GM21423 (cell line): ENCODE results near the gene ALG9.

Source experiments
- ATAC-seq: cut with Tn5 transposase; IDR thresholded peaks from one replicate; pipeline ENCODE4 v1.9.1; 2021; ENCODE audit warnings: mild to moderate bottlenecking, moderate library complexity; ENCODE audit not compliant: unreplicated experiment

ALG9 gene

DNA sequence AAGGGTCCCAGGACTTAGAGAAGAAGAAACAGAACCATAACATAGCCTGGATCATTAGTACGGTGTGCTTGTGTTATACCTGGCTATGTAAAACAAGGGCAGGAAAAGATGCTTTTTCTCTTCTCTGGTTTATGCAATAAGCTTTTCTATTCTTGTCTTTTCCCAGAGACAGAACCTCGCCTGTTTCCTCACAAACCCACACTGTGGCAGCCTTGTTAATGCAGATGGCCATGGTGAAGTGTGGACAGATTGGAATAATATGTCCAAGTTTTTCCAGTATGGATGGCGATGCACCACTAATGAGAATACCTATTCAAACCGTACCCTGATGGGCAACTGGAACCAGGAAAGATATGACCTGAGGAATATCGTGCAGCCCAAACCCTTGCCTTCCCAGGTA, 10.8 kb upstream of the ALG9 start:
- ATAC-seq, result no peak

DNA sequence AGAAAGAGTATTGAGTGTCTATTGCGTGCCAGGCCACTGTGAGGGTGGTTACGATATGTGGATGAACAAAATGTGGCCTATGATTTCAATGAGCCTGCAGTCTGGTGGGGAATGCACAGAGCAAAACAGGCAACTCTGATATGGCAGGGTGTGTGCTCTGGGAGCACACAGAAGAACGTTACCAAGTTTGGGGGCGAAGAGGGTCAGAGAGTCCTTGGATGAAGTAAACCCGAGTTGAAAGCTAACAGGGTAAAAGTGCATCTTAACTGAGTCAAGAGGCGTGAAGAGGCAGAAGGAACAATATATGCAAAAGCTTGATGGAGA, 8.2 kb upstream of the ALG9 start:
- no peak for ATAC-seq

DNA sequence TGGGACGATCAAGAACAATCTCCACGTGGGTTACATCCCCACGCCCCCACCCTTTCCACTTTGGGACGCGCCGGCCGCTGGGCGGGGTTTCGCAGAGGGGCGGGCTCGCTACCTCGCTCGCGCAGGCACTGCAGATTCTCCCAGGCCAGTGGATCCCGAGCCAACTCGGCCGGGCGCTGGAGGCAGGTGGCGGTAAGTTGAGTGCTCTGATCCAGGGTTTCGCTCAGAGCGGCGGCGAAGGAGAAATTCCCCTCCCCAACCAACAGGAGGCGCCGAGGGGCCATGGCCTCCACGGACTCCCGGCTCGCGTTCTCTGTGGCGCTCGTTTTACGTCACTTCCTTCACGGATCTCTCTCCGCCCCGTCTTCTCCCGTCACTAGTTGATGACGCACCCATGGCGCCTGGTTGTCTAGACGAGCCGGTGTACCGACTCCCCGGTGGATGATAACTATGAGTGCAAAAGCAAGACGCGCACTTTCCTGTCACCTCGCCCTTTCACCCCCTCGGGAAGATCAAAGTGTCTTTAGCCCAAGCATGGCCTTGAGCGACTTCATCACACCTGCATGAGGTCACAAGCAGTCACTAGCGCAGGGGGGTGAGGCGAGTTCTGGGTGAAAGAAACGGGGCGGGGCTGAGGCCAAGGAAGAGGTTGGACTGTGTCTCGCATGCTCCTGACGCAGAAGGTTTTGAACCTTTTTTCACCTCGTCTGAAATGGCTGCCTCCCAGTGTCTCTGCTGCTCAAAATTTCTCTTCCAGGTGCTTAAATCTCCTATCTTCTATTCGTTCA, 7.7 kb upstream of the ALG9 start, which contains the start of the genes CFAP68 and FDXACB1:
Gene CFAP68 (plus strand): TSS at position 693 of the 788 bp plus-strand sequence. CDS start 20 bp downstream, at position 713.
Gene FDXACB1 (minus strand): TSS at position 317 of the 788 bp plus-strand sequence. CDS start 33 bp downstream, at position 284.
- ATAC-seq, result peak; percentile 90

DNA sequence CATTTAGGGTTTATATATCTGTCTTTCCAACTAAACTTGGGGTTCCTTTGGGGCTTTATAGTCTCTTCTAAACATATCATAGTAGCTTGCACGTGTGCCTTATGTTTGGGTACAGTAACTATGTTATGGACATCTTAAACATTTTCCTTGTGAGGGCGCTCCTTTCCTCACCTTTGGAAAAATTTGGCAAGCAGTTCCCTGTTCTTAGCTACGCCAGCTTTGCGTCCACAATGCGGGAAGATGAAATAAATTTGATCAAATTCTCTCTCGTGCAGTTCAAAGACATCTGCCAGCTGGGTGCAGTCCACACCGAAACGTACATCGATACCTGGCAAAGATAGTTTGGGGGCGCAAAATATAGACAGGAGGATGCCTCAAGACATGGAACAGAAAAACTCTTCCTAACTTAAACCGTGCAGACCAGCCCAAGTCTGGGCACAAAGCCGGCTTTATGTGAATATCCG, 7.0 kb upstream of the ALG9 start:
- no peak for ATAC-seq

DNA sequence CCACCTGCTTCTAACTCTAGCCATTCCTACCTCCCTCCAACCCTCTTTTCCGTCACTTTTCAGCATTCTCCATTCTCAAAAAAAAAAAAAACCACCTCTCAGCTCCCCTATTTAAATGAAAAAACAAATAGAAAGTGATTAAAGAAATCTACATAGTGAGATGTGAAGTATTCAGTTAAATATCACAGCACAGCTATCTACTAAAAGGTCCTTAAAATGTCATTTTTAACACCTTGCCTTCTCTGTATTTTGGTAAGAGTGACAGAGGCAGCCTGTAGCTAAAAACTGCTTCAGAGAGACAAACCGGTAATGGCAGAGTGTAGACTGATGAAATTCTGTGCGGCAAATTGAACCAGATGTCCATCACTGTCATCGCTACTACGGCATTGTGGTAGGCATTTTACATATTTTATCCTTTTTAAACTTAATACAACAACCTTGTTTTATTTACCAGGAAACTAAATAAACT, 346 bp upstream of the ALG9 start:
- no peak for ATAC-seq

DNA sequence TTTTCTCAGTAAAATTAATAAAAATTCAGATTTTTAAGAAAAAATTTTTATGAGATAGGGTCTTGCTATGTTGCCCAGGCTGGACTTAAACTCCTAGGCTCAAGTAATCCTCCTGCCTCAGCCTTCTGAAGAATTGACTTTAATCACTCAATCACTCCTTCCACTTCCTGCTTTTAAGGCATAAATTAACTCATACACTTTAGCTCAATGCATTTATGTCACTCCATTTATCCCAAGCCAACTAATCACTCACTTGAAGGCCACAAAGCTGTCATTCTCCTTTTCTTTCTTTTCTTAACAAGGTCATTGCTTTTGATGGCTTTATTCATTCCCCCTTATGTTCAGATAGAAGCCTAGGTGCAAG, 877 bp downstream of the ALG9 start:
- peak; percentile 17 for ATAC-seq

DNA sequence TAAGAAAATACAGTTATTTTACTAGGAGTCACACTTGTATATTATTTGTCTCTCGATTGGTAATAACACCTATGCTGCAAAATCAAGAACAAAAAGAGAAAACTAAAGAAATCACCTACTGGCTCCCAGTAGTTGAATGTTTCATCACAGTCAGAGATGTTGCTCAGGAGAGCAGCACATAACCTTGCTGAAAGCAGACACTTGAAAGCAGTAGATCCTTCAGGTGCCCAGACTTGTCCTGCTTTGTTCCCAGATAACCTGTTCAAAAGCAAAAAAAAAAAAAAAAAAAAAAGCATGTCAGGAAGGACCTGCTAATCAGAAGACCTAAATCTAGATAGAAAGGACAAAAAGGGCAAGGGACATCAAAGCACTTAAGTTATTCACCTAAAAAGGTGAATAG, 1.3 kb downstream of the ALG9 start:
- ATAC-seq, result no peak

DNA sequence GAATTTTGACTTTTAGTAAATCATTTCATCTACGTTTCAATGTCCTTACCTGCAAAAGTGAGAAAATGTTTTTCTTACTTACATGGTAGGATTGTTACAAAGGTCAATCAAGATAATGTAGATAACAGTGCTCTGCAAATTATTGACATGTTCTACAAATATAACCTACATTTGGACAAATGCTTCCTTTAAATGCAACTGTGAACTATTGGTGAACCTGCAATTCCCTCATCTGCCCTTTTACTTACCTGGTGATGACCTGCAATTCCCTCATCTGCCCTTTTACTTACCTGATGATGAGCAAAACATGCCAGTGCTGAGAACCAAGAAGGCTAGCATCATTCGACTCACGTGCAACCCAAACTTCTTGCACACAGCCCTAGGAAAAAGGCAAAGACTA, 11.1 kb downstream of the ALG9 start:
- no peak for ATAC-seq

DNA sequence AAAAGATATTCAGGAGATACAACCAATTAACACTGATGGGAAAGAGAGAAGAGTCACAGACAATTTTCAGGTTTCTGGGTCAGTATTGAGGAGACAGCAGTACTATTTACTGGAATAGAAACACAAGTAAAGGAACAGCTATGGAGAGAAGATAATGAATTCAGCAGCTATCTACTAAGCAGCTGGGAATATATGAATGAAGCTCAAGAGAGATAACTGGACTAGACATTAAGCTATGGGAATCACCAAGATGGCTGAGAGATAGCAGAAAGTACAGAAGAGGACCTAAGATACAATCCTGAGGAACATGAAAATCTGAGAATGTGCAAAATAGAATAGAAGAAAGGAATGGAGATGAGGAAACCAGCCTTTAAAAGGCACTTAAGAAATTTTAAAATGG, 15.9 kb downstream of the ALG9 start:
- ATAC-seq, result no peak

DNA sequence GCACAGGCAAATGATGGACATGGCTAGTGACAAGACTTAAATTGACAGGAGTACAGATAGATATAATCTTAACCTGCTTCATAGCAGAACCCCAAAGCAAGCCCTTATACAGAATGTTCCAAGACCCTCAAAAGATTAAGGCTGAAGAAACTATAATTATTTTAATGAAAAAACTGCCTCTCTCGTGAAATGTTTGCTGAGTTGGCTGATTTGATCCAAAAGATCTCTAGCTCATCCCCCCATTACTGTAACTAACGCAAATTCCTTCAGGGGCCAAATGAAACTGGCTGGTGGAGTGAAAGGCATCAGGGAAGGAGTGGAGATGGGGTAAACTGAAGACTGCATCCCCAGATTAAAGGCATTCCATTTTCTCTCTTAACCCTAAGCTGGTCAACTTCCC, 19.3 kb downstream of the ALG9 start:
- ATAC-seq, result no peak

DNA sequence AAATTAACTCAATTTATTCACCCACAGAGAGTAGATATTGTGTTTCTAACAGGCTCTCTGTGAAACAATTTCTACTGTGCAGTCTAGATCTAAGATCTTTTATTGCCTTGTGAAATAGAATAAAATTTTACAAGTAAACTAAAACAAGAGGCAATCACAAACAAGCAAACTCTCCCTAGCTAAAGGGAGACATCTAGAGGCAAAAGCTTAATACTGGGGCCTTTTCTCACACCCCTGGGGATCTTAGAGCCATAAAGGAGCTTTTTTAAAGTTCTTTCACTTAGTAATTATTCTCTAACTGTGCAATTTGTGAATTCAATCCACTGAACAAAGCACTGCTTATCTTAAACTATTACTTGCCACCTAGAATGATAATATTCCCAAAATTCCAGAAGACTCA, 19.7 kb downstream of the ALG9 start:
- no peak for ATAC-seq

DNA sequence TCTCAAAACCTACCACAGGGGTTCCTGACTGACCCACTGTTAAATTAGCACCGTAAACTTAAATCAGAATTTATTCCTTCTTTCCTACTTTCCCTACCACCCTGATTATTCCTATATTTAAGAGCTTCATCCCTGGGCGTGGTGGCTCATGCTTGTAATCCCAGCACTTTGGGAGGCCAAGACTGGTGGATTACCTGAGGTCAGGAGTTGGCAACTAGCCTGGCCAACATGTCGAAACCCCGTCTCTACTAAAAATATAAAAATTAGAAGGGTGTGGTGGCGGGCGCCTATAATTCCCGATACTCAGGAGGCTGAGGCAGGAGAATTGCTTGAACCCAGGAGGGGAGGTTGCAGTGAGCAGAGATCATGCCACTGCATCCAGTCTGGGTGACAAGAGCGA, 20.3 kb downstream of the ALG9 start:
- ATAC-seq, result no peak

DNA sequence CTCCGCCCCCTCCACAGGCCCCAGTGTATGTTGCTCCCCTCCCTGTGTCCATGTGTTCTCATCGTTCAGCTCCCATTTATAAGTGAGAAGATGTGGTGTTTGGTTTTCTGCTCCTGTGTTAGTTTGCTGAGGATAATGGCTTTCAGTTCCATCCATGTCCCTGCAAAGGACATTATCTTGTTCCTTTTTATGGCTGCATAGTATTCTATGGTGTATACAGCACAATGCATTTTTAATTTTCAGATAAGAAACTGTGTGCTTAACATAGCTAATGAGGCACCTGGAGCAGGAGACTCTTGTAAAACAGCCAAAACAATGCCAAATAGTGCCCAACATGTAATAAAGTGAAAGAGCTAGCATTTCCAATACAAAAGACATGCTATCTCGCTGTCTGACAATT, 21.8 kb downstream of the ALG9 start:
- ATAC-seq, result no peak

DNA sequence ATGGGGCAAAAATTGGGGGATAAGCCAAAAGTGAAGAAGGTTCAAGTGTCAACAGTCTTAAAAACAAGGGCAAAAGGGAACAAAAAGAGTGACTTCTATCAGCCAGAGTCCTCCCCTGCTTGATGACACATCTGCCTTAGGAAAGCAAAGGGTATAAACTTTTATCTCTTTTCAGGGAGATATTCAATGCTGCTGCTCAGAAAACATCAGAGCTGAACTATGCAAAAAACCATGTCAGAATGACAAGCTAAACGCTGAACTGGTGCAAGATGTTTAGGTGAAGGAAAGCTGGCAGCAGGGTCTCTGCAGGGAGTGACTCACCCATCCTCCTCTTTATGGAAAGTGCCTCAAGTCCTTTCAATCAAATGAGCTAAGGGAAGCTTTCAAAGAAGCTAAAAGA, 24.7 kb downstream of the ALG9 start:
- no peak for ATAC-seq

DNA sequence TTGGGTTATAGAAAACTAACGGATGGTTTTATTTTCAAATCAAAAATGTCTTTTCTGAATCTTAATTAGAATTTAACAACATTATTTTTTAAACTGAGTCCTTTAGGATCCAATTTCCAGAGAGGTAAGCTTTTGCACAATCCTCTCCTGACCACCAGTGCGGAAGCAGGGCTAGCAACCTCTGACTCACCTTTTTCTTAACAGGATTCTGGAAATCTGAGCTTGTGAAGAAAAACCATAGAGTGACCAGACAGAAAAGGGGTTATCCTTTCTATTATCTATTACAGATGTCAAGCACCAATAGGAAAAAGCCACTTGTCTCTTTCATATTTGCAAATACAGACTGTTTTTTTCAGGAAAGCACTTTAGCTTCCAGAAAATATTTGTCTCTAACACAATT, 25.3 kb downstream of the ALG9 start:
- ATAC-seq, result no peak

DNA sequence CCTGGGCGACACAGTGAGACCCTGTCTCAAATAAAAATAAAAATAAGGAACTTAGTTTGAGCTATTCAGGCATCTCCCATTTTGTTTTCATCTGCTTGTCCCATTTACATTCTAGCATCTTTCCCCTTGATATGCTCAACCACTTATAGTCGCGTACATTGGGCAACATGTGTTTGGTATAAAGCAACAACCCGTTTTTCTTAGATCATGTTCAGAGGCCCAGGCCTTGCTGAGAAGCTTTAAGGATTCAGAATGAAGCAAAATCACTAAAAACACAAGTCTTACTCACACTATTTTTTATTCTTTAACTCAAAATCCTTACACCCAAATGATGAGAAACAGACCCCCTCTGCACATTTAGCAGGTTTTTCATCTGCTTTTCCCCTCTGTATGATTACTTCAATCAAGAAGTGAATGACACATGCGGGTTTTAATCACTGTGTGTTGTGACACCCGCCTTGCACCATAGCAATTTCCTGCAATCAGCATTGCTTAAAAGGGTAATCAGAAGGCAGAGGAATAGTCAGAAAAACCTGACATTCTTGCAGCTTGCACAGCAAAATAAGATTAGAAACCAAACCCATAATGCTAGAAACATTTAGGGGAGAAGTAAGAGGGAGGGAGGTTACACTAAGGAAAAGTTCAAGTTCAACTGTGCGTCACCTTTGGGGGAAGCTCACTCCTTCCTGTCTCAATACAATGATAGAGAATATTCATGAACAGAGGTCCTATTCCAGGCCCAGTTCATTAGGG, 25.9 kb downstream of the ALG9 start:
- no peak for ATAC-seq

DNA sequence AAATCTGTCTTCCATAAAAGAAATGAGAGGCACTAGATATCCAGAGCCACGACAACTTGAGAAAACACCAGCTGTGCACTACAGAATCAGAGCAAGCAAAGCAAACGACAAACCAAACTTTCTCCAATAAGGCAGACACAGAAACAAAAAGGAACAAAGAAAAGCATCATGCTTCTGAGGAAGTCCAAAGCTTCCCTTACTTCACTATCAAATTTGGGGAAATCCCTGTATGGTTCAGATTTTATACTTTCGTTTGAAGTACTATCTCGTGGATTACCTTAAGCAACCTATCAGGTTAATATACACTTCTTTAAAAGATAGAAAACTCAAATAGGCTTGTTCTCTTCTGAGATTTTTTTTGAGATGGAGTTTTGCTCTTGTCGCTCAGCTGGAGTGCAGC, 27.7 kb downstream of the ALG9 start:
- no peak for ATAC-seq

DNA sequence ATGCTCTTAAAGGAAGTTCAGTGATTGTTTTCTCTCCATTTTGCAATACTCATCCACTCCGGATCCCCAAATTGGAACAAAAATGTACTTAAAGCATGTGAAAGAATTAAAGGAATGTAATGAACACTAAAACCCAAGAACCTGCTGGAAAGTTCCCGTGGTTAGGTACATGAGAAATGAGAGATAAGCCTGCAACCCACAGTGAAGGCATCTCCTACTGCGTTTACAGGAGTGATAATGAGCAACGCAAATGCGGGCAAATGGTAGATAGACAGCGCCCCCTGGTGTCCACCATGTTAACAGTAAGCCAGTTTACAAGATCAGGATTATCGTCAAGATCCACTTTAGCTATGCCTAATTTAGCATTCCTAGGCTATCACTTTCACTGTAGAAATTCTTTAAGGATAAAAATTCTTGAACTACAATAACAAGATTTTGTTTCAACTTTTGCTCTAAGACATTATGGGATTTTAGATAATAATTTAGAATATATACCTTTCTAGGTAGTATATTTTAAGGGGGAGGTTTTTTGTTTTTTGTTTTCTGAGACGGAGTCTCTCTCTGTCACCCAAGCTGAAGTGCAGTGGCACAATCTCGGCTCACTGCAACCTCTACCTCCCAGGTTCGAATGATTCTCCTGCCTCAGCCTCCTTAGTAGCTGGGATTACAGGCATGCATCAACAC, 29.9 kb downstream of the ALG9 start:
- ATAC-seq, result no peak

DNA sequence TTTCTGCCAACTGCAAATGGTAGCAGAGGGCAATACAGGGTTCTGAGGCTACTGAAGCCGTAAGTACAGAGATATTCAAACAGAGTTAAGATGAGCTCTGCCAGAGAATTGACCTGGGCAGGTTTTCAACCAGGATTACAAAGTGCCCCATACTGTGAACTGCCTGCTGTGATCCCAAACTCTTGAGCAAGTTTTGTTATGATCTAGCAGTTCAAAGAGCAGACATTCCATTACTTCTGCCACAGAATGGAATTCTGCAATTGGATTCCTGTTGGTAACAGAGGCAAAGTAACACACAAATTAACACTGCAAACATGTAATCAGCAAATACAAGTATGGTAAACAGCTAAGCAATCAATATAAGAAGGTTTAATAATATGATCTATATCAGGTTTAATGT, 31.2 kb downstream of the ALG9 start:
- ATAC-seq, result no peak

DNA sequence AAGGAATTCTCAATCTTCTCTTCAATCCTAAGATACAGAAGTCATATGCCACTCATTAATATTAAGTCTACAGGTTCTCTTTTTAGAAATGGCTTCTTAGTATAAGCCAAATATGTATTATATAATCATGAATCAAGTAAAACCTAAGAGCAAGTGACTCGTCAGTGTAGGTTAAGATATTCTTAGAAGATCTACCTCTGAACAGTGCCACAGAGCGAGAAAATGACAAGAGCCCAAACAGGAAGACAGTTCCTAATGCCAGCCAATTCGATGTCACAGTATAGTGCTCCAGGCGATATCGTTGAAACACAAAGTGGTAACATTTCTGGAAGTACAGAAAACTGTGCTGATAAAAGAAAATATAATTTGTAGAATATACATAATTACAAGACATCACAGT, 33.3 kb downstream of the ALG9 start:
- no peak for ATAC-seq

DNA sequence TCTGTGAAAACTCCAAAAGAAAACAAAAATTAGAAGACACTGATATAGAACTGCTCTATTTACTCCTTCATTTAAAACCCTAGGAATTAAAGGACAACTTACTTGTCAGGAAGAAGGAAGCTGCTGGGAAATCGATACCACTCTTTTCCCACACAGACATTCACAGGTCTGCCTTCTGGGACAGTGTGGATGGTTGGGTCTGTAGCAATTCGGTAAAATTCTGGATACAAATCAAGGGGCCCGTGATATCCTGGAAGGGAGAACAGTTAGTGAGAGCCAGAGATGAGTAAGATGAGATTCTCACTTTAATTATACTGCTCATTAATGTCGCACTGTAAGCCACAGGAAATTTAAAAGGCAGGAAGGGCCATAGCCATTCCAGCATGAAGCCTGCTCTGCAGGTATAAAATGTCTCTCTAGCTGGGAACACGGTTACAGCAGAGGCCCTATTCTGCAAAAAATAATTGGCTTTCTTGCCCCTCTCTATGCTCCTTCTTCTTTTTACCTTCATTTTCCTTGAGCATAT, 34.0 kb downstream of the ALG9 start:
- ATAC-seq, result no peak
